ENCODE results near the gene TTC28.

TTC28 gene

DNA sequence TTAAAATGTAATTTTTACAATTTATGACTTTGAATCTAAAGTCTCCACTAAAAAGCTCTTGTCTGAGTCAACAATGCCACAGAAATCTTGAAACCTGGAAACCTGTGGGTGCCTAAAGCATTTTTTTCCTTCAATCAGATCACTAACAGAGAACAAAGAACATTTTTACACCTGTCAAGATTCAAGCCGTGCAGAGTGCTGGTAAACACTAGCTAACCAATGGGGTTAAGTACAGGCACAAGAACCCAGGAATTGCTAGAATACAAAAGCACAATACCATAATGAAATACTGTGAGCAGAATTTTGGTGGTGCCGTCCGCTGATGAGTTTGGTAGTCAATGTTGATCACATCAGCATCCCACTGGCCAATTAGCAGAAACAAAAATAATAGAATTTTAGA is 380.3 kb downstream of the TTC28 start:
- no peak for DNase-seq (ENCODE audit: low read depth)
- TF ChIP-seq, protein P1, sequence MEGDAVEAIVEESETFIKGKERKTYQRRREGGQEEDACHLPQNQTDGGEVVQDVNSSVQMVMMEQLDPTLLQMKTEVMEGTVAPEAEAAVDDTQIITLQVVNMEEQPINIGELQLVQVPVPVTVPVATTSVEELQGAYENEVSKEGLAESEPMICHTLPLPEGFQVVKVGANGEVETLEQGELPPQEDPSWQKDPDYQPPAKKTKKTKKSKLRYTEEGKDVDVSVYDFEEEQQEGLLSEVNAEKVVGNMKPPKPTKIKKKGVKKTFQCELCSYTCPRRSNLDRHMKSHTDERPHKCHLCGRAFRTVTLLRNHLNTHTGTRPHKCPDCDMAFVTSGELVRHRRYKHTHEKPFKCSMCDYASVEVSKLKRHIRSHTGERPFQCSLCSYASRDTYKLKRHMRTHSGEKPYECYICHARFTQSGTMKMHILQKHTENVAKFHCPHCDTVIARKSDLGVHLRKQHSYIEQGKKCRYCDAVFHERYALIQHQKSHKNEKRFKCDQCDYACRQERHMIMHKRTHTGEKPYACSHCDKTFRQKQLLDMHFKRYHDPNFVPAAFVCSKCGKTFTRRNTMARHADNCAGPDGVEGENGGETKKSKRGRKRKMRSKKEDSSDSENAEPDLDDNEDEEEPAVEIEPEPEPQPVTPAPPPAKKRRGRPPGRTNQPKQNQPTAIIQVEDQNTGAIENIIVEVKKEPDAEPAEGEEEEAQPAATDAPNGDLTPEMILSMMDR (IDR thresholded peaks at IDR 0.05; ENCODE audit: insufficient read depth, low read depth, low read length, missing control alignments), result no peak
- no peak overlapping the region for H3K4me3 ChIP-seq (ENCODE audit: low read length)

DNA sequence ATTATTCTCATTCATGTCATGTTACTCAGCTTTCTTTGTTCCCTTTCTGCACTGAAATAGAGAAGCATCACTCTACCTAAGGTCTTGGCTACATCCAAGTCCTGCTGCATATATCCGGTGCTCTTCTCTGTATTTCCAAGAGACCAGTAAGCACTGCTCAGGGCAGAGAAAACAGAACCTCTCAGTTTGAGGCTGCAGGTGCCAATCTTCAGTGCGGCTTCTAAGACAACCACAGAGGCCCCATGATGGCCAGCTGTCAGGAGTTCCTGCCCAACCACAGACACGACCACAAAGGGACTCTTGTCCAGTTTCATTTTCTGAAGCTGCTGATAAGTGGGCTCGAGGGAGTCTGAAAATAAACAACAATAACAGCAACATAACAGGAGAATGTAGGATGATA is 382.1 kb downstream of the TTC28 start:
- no peak overlapping the region for H3K4me3 ChIP-seq (ENCODE audit: low read length)
- no peak for DNase-seq (ENCODE audit: low read depth)
- TF ChIP-seq, protein P1 (IDR thresholded peaks at IDR 0.05; ENCODE audit: insufficient read depth, low read depth, low read length, missing control alignments), result no peak

DNA sequence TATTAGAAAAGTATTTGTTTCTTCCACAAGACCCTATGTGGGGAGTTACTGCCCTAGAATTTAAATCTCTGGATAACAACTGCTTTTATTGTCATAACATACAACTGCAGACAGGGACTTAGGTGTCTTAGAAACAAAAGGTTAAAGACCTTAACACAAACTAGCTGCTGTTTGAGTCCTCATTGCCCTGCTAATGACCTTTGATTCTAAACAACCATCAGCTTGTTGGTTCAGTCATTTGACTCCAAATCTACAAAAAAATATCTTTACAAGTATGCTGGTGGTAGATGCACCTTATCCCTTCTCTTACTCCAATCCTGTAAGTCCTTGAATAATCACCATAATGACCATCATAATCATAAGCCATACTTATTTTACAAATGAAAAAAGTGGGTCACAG is 383.2 kb downstream of the TTC28 start:
- TF ChIP-seq, protein P1 (IDR thresholded peaks at IDR 0.05; ENCODE audit: insufficient read depth, low read depth, low read length, missing control alignments), result no peak
- DNase-seq (ENCODE audit: low read depth), result no peak
- no peak overlapping the region for H3K4me3 ChIP-seq (ENCODE audit: low read length)

DNA sequence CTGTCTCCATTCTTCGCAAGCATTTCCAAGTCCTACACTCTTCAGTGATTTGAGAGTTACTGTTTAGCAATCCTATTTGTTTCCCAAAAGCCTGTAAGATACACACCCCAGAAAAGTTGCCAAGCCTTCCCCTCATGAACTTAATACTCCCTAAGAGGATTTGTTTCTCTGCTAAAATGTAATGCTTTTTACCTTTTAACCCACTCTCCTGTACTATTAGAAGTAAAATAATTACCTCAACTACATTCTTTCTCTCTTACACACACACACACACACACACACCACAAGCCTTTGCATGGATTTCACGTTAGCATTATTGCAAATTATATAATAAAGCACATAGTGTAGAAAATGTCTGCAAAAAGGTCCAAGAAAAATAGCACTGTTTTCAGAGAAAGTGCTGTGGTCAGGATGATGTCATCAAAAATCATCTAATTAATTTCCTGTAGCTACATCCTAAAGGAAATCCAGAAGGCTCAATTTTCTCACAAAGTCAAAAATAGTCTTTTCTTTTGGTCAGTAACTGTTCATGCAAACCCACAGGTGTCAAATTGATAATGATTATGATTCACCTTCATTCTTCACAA is 396.5 kb downstream of the TTC28 start:
- DNase-seq (ENCODE audit: low read depth), result no peak
- TF ChIP-seq, protein P1 (IDR thresholded peaks at IDR 0.05; ENCODE audit: insufficient read depth, low read depth, low read length, missing control alignments), result no peak
- H3K4me3 ChIP-seq (ENCODE audit: low read length), result no peak overlapping the region

DNA sequence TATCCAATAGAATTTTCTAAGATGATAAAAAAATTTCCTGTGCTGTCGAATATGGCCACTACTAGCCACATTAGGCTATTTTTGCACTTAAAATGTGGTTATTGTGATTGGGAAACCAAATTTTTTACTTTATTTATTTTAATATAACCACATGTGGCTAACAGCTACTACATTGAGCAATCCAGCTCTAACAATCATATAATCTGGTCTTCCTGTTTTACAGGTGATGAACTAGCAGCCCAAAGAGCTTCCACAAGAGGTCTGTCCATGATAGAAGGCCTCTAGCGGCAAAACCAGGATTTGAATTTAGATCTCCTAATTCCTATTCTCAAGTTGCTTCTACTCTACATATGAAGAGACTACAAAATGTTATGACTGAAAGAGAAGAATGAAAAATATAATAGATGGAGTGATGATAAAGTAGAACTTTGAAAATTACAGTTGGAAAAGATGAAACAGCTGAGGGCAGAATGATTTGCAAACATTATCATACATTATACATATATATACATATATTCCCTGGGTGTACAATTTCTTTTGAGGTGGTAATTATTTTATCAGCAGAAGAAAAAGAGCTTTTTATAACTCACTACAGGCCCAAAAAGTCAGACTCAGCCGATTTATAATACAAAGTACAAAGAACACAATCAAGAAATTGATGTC is 397.1 kb downstream of the TTC28 start:
- no peak overlapping the region for H3K4me3 ChIP-seq (ENCODE audit: low read length)
- no peak for DNase-seq (ENCODE audit: low read depth)
- TF ChIP-seq, protein P1 (IDR thresholded peaks at IDR 0.05; ENCODE audit: insufficient read depth, low read depth, low read length, missing control alignments), result no peak

DNA sequence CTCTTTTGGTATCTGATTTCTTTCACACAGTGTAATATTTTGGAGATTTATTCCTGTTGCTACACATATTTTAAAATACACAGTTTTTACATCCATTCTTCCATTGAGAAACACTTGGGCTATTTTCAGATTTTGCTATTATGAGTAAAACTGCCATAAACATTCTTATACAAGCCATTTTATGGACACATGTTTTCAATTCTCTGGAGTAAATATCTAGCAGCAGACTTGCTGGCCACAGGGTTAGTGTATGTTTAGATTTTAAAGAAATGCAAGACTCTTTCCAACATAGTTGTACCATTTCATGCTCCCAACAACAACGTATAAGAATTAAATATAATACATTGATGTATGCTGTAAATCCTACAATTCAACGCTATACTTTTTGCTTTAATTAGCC is 399.8 kb downstream of the TTC28 start:
- TF ChIP-seq, protein P1 (IDR thresholded peaks at IDR 0.05; ENCODE audit: insufficient read depth, low read depth, low read length, missing control alignments), result no peak
- H3K4me3 ChIP-seq (ENCODE audit: low read length), result no peak overlapping the region
- DNase-seq (ENCODE audit: low read depth), result no peak

DNA sequence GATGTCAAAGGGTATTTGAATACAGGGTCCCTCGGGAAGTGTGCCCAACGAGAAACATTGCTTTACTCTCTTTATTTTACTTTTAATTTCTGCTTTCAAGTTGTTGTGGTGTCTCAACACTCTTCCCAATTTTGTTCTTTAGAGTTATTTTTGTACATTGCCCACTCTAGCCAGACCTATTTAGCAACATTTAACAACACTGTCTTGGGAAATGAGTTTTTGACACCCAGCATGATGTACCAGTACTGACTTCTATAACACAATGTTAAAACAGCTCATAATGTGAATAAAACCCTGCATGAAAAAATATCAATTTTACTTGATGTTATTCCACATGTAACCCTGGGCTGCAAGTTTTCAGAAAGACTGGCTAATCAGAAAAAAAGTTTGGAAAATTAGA is 410.4 kb downstream of the TTC28 start:
- DNase-seq (ENCODE audit: low read depth), result no peak
- TF ChIP-seq, protein P1 (IDR thresholded peaks at IDR 0.05; ENCODE audit: insufficient read depth, low read depth, low read length, missing control alignments), result no peak
- H3K4me3 ChIP-seq (ENCODE audit: low read length), result no peak overlapping the region
